Neural cell (in vitro differentiated cells): ENCODE results near the gene PPM1D.

Experiments
- CTCF ChIP-seq: fragments of 450-650 bp; IDR thresholded peaks from 2 replicates; pipeline ENCODE4 v1.5.1; 2014; ENCODE audit warnings: antibody characterized with exemption, mild to moderate bottlenecking, moderate library complexity; ENCODE audit not compliant: poor library complexity, severe bottlenecking
- EZH2 ChIP-seq: fragments of 200-600, 300-800 bp; shearing (Covaris generic), sonication (generic); IDR thresholded peaks from 2 replicates; pipeline ENCODE4 v1.6.1; 2014; ENCODE audit warnings: antibody characterized with exemption, low read length, borderline replicate concordance, mild to moderate bottlenecking; ENCODE audit not compliant: insufficient read depth, poor library complexity, severe bottlenecking
- MXI1 ChIP-seq: fragments of 450-650 bp; conservative IDR thresholded peaks from 2 replicates; pipeline ENCODE4 v1.6.1; 2014; ENCODE audit warnings: antibody characterized with exemption, mild to moderate bottlenecking; ENCODE audit not compliant: poor library complexity, severe bottlenecking
- POLR2AphosphoS5 ChIP-seq: IDR thresholded peaks from 2 replicates; pipeline ENCODE4 v1.6.1; 2012
- RAD21 ChIP-seq: fragments of 450-650 bp; conservative IDR thresholded peaks from 2 replicates; pipeline ENCODE4 v1.6.1; 2014; ENCODE audit warnings: antibody characterized with exemption, mild to moderate bottlenecking, moderate library complexity
- SMC3 ChIP-seq: fragments of 450-650 bp; conservative IDR thresholded peaks from 2 replicates; pipeline ENCODE4 v1.6.1; 2014; ENCODE audit warnings: antibody characterized with exemption, mild to moderate bottlenecking, moderate library complexity; ENCODE audit not compliant: poor library complexity

GRCh38 chr17:60677308-60678117, 77.5 kb downstream of the PPM1D start, which contains the start of gene BCAS3:
- no peak for TF ChIP-seq RAD21
- TF ChIP-seq EZH2: no peak
- TF ChIP-seq SMC3: peak; percentile 8
- TF ChIP-seq CTCF: no peak
- TF ChIP-seq MXI1: peak; percentile 98
- TF ChIP-seq POLR2AphosphoS5: peak; percentile 89
